ENCODE results near the gene OLFML1.

DNA sequence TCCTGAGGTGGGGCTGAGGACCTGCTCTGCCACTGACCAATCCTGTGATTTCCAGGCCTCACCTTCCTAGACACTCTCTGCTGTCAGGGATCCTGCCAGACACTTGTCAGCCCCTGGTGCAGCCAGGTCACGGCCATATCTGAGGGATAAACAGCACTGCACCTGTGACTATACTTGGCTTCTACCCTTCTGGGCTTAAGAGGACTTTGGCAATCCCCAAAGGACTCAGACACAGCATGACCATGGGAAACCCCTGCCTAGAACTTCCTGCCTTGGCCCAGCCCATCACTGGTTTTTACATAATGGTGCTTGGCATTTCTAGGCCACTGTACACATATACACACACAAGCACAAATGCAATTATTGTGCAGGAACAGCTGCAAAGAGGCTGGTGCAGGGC is 11.6 kb upstream of the OLFML1 start:
- TF ChIP-seq, protein P1, sequence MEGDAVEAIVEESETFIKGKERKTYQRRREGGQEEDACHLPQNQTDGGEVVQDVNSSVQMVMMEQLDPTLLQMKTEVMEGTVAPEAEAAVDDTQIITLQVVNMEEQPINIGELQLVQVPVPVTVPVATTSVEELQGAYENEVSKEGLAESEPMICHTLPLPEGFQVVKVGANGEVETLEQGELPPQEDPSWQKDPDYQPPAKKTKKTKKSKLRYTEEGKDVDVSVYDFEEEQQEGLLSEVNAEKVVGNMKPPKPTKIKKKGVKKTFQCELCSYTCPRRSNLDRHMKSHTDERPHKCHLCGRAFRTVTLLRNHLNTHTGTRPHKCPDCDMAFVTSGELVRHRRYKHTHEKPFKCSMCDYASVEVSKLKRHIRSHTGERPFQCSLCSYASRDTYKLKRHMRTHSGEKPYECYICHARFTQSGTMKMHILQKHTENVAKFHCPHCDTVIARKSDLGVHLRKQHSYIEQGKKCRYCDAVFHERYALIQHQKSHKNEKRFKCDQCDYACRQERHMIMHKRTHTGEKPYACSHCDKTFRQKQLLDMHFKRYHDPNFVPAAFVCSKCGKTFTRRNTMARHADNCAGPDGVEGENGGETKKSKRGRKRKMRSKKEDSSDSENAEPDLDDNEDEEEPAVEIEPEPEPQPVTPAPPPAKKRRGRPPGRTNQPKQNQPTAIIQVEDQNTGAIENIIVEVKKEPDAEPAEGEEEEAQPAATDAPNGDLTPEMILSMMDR (IDR thresholded peaks at IDR 0.05): no peak
- TF ChIP-seq EZH2 (IDR thresholded peaks at IDR 0.05) (no peak), EZH2phosphoT487 (IDR thresholded peaks at IDR 0.05) (no peak)
